Measurements from ENCODE around the gene NRG3. TPM values are rescaled to one million over a fixed set of nuclear protein-coding genes. Genes with fewer than 3 reads are reported as not detected.

Gene NRG3
- not detected in 5 replicates for total RNA-seq (2022; extraction: Qiagen RNA extraction)

GRCh38 chr10:81874875-81875466 lies at the start of gene NRG3:
TSS of gene NRG3 (plus strand) at chr10:81875194.

